ENCODE results near the gene HMGN4.
"Not testable (repeated sequence)": the region's sequence is repeated elsewhere in the genome, so short reads cannot be mapped to it uniquely, and the experiment has no call there.

DNA sequence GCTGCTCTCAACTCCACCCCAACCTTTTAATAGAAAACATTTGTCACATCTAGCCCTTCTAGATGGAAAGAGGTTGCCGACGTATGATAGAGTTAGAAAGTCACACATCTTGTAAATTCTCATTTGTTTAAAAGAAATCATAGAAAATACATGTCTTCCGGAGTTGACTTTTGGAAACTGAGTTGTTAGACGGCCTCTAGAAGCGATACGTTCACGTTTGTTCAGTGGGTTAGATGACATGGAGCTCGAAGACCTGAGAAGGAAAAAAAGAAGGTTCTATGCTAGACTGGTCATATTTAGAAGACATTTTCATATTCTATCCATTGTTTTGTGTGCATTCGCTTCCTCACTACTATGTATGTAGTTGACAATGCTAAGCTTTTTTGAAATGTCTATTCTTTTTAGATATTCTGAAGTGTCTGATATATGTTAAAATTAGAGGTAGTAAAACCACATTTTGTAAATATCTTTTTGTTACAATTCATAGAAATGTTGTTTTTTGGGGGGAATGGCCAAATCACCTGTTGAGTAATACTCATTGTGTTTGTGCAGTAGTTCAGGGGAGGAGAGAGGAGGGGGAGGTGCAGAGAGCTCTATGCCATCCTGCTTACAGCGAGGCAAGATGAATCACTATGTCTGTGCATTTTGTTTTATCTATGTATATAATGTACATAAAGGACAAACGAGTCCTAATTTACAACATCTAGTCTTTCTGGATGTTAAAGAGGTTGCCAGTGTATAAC, 15.5 kb upstream of the HMGN4 start:
- TF ChIP-seq EZH2phosphoT487 (IDR thresholded peaks at IDR 0.05; ENCODE audit: low read length); CTCF (IDR thresholded peaks at IDR 0.05; ENCODE audit: low read length); EZH2 (optimal IDR thresholded peaks at IDR 0.05; ENCODE audit: low read depth, low read length): not testable (repeated sequence)
